AML-193 (cell line): ENCODE data around the gene LLGL2.
A peak's percentile ranks its signal among the peaks of the same experiment; 100 is the strongest.

Experiments
- DNase-seq, 2 experiments: peaks; one replicate each; lab custom pipeline; 2025; lab: John Stamatoyannopoulos, UW

Gene LLGL2

GRCh38 chr17:75491680-75492079 lies 33.8 kb upstream of the LLGL2 start:
- no peak for DNase-seq

GRCh38 chr17:75492555-75493168 lies 32.8 kb upstream of the LLGL2 start:
- no peak for DNase-seq

GRCh38 chr17:75493476-75494129 lies 31.9 kb upstream of the LLGL2 start:
- no peak for DNase-seq

- no peak for DNase-seq
Measured at GRCh38 chr17:75494326-75494877, 31.1 kb upstream of the LLGL2 start.

- no peak for DNase-seq
Measured at GRCh38 chr17:75496005-75496404, 29.5 kb upstream of the LLGL2 start.

- no peak for DNase-seq
Measured at GRCh38 chr17:75498039-75498725, 27.3 kb upstream of the LLGL2 start.

GRCh38 chr17:75498726-75499213 lies 26.7 kb upstream of the LLGL2 start:
- no peak for DNase-seq

GRCh38 chr17:75499313-75500022 lies 26.0 kb upstream of the LLGL2 start:
- no peak for DNase-seq

GRCh38 chr17:75500419-75501216 lies 24.9 kb upstream of the LLGL2 start:
- no peak for DNase-seq

GRCh38 chr17:75501378-75502071 lies 24.0 kb upstream of the LLGL2 start:
- no peak for DNase-seq

- DNase-seq, result no peak
Measured at GRCh38 chr17:75502072-75502720, 23.3 kb upstream of the LLGL2 start.

GRCh38 chr17:75502721-75503329 lies 22.7 kb upstream of the LLGL2 start:
- DNase-seq, result no peak

- no peak for DNase-seq
Measured at GRCh38 chr17:75503337-75503950, 22.1 kb upstream of the LLGL2 start.

GRCh38 chr17:75503976-75504346 lies 21.5 kb upstream of the LLGL2 start:
- DNase-seq, result no peak

GRCh38 chr17:75504347-75505151 lies 20.9 kb upstream of the LLGL2 start:
- peak; percentile 43 to 56 for DNase-seq

GRCh38 chr17:75505152-75505409 lies 20.4 kb upstream of the LLGL2 start:
- no peak for DNase-seq

GRCh38 chr17:75505640-75506039 lies 19.9 kb upstream of the LLGL2 start:
- DNase-seq, result no peak

- no peak for DNase-seq
Measured at GRCh38 chr17:75506134-75506533, 19.4 kb upstream of the LLGL2 start.

- DNase-seq, result no peak
Measured at GRCh38 chr17:75506888-75507287, 18.6 kb upstream of the LLGL2 start.
